WTC11 (cell line): ENCODE measurements around the gene CYBA. TPM values are rescaled to one million over a fixed set of nuclear protein-coding genes. Genes with fewer than 3 reads are reported as not detected.

ENCODE experiments used
- ATAC-seq: fragments of 200-7000 bp; cut with Tn5 transposase; 2 replicates; pipeline ENCODE4 v1.10.0; 2021; ENCODE audit warnings: mild to moderate bottlenecking, moderate library complexity
- CTCF ChIA-PET: fragments of 300-600 bp; sonication (Branson Sonifier 250); formaldehyde crosslinking; loops from one replicate; lab custom pipeline; 2021; ENCODE audit warnings: antibody characterized with exemption; lab: Charles Lee
- POLR2A ChIA-PET: fragments of 350-600 bp; sonication (Branson Sonifier 250); formaldehyde crosslinking; loops from one replicate; lab custom pipeline; 2021; ENCODE audit warnings: antibody characterized with exemption; lab: Charles Lee
- DNase-seq: peaks from one replicate; pipeline ENCODE4 v3.0.0; 2021; ENCODE audit warnings: low spot score
- H3K27ac Mint-ChIP-seq: 2 replicates; pipeline ENCODE4 v1.8.0; 2021; ENCODE audit warnings: mixed read lengths
- H3K27me3 Mint-ChIP-seq: 2 replicates; pipeline ENCODE4 v1.8.0; 2021; ENCODE audit warnings: low read depth, mild to moderate bottlenecking, moderate library complexity, mixed read lengths
- H3K36me3 Mint-ChIP-seq: 2 replicates; pipeline ENCODE4 v1.8.0; 2021; ENCODE audit warnings: mixed read lengths
- H3K4me1 Mint-ChIP-seq: 2 replicates; pipeline ENCODE4 v1.8.0; 2022; ENCODE audit warnings: mixed read lengths
- H3K4me3 Mint-ChIP-seq: 2 replicates; pipeline ENCODE4 v1.8.0; 2021; ENCODE audit warnings: mild to moderate bottlenecking, moderate library complexity, mixed read lengths
- H3K9me3 Mint-ChIP-seq: 2 replicates; pipeline ENCODE4 v1.8.0; 2021; ENCODE audit warnings: mixed read lengths
- CREM ChIP-seq: sonication (generic); formaldehyde crosslinking; IDR thresholded peaks from 2 replicates; pipeline ENCODE4 v1.8.1; 2022; ENCODE audit warnings: mild to moderate bottlenecking, missing genetic modification reagents, moderate library complexity
- GRHL2 ChIP-seq: fragments of 250-450 bp; sonication (Bioruptor Pico); IDR thresholded peaks from 2 replicates; pipeline ENCODE4 v1.8.0; 2022; ENCODE audit warnings: mild to moderate bottlenecking, moderate library complexity; ENCODE audit not compliant: insufficient replicate concordance, severe bottlenecking
- HMGA2 ChIP-seq: fragments of 250-450 bp; sonication (Bioruptor Pico); IDR thresholded peaks from 2 replicates; pipeline ENCODE4 v1.4.0; 2021; ENCODE audit warnings: mild to moderate bottlenecking, moderate library complexity
- IRF2 ChIP-seq: sonication (generic); formaldehyde crosslinking; IDR thresholded peaks from 2 replicates; pipeline ENCODE4 v1.8.0; 2022; ENCODE audit warnings: low read depth, missing genetic modification reagents, borderline replicate concordance
- OVOL2 ChIP-seq: fragments of 250-450 bp; sonication (Bioruptor Pico); IDR thresholded peaks from 2 replicates; pipeline ENCODE4 v1.9.0; 2021; ENCODE audit warnings: mild to moderate bottlenecking, borderline replicate concordance
- SP1 ChIP-seq: sonication (generic); formaldehyde crosslinking; conservative IDR thresholded peaks from 2 replicates; pipeline ENCODE4 v1.8.1; 2022; ENCODE audit warnings: missing genetic modification reagents
- TEAD1 ChIP-seq: sonication (generic); formaldehyde crosslinking; IDR thresholded peaks from 2 replicates; pipeline ENCODE4 v1.8.0; 2022; ENCODE audit warnings: mild to moderate bottlenecking, missing genetic modification reagents
- TP53 ChIP-seq: sonication (generic); formaldehyde crosslinking; IDR thresholded peaks from 2 replicates; pipeline ENCODE4 v1.8.1; 2023; ENCODE audit warnings: mild to moderate bottlenecking, missing genetic modification reagents
- ZBTB21 ChIP-seq: sonication (generic); formaldehyde crosslinking; IDR thresholded peaks from 2 replicates; pipeline ENCODE4 v1.8.1; 2023; ENCODE audit warnings: mild to moderate bottlenecking, missing genetic modification reagents, borderline replicate concordance
- ZNF396 ChIP-seq: fragments of 250-450 bp; sonication (Bioruptor Pico); IDR thresholded peaks from 2 replicates; pipeline ENCODE4 v1.8.0; 2021; ENCODE audit warnings: mild to moderate bottlenecking, moderate library complexity, borderline replicate concordance
- ZNF423 ChIP-seq: fragments of 250-450 bp; sonication (Bioruptor Pico); IDR thresholded peaks from 2 replicates; pipeline ENCODE4 v2.1.2; 2022; ENCODE audit warnings: mild to moderate bottlenecking, moderate library complexity
- total RNA-seq: library from RNA; stranded (reverse); gene quantifications from 3 replicates; pipeline ENCODE4 v1.2.3, GENCODE V29; 2021
- TF ChIP-seq, protein P1 (sequence below): sonication (generic); formaldehyde crosslinking; IDR thresholded peaks from 2 replicates; pipeline ENCODE4 v1.8.1; 2023; ENCODE audit warnings: mild to moderate bottlenecking, missing genetic modification reagents
- TF ChIP-seq, protein P2 (sequence below): sonication (generic); formaldehyde crosslinking; IDR thresholded peaks from 2 replicates; pipeline ENCODE4 v1.8.1; 2023; ENCODE audit warnings: mild to moderate bottlenecking, missing genetic modification reagents, moderate library complexity
- TF ChIP-seq, protein P3 (sequence below): sonication (generic); formaldehyde crosslinking; IDR thresholded peaks from 2 replicates; pipeline ENCODE4 v1.8.1; 2023; ENCODE audit warnings: mild to moderate bottlenecking, missing genetic modification reagents, moderate library complexity
- TF ChIP-seq, protein P4 (sequence below): sonication (generic); formaldehyde crosslinking; IDR thresholded peaks from 2 replicates; pipeline ENCODE4 v1.8.1; 2022; ENCODE audit warnings: low read depth, missing genetic modification reagents, borderline replicate concordance
- TF ChIP-seq, protein P5 (sequence below): sonication (generic); formaldehyde crosslinking; IDR thresholded peaks from 2 replicates; pipeline ENCODE4 v1.8.1; 2022; ENCODE audit warnings: mild to moderate bottlenecking, missing genetic modification reagents, moderate library complexity, borderline replicate concordance
- TF ChIP-seq, protein P6 (sequence below): sonication (generic); formaldehyde crosslinking; IDR thresholded peaks from 2 replicates; pipeline ENCODE4 v1.8.1; 2023; ENCODE audit warnings: mild to moderate bottlenecking, moderate library complexity, missing genetic modification reagents
- TF ChIP-seq, protein P7 (sequence below): fragments of 250-450 bp; sonication (Bioruptor Pico); IDR thresholded peaks from 2 replicates; pipeline ENCODE4 v1.8.0; 2021; ENCODE audit warnings: mild to moderate bottlenecking

Gene CYBA
- total RNA-seq, 1 experiment from 2014 or later: 169 TPM

DNA sequence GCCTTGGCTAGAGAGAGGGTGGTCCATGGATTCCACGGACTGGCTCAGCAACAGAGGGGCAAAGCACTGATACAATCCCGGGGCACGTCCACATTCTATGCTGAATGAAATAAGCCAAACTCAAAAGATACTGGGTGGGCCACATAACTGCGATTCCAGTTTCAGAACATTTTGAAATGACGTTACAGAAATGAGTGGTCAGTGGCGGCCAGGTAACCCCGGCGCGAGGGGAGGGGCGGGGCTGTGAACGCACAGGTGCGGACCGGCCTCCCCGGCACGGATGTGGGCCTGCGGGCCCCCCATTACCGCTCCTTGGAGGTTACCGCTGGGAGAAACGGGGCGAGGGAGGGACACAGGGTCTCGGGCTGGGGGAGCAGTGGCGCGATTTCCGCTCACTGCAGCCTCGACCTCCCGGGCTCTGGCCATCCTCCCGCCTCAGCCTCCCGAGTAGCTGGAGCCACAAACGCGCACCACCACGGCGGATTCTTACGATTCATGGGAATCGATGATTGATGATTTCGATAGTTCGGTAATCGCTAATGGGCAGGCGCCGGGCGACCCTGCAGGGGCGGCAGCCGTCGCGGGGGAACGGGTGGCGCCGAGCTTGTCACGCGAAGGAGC, 11.5 kb upstream of the CYBA start (continued):
- TF ChIP-seq TEAD1 (CRISPR knock-in tag) (peak; percentile 40; the same call in 1 of the 2 replicates), TP53 (CRISPR knock-in tag) (no peak)
- TF ChIP-seq, protein P1, sequence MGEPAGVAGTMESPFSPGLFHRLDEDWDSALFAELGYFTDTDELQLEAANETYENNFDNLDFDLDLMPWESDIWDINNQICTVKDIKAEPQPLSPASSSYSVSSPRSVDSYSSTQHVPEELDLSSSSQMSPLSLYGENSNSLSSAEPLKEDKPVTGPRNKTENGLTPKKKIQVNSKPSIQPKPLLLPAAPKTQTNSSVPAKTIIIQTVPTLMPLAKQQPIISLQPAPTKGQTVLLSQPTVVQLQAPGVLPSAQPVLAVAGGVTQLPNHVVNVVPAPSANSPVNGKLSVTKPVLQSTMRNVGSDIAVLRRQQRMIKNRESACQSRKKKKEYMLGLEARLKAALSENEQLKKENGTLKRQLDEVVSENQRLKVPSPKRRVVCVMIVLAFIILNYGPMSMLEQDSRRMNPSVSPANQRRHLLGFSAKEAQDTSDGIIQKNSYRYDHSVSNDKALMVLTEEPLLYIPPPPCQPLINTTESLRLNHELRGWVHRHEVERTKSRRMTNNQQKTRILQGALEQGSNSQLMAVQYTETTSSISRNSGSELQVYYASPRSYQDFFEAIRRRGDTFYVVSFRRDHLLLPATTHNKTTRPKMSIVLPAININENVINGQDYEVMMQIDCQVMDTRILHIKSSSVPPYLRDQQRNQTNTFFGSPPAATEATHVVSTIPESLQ (CRISPR knock-in tag): no peak
- TF ChIP-seq, all 79 proteins: peak for 4

DNA sequence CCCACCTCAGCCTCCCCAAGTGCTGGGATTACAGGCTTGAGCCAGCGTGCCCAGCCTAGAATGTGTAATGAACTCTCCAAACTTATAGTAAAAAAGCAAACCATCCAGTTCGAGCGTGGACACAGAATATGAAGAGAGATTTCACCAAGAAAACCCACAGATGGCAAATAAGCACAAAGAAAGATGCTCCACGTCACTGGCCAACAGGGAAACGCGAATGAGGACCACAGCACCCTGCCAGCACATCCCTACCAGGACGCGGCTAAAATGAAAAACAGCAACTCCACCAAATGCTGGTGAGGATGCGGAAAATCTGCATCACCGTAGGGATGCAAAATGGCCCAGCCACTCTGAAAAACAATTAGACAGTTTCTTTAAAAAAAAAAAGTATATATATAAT, 10.6 kb upstream of the CYBA start:
- ATAC-seq (no peak), DNase-seq (no peak)
- peak overlapping the region; percentile 75 for H3K27ac Mint-ChIP-seq
- ChIA-PET POLR2A (no interaction called here), CTCF (no interaction called here)
- TF ChIP-seq, protein P2, sequence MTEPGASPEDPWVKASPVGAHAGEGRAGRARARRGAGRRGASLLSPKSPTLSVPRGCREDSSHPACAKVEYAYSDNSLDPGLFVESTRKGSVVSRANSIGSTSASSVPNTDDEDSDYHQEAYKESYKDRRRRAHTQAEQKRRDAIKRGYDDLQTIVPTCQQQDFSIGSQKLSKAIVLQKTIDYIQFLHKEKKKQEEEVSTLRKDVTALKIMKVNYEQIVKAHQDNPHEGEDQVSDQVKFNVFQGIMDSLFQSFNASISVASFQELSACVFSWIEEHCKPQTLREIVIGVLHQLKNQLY (CRISPR knock-in tag): no peak
- TF ChIP-seq IRF2 (no peak), CREM (CRISPR knock-in tag) (no peak), OVOL2 (no peak), ZNF423 (CRISPR knock-in tag) (no peak), ZNF396 (CRISPR knock-in tag) (no peak)
- TF ChIP-seq, protein P1 (CRISPR knock-in tag): no peak
- TF ChIP-seq, protein P3, sequence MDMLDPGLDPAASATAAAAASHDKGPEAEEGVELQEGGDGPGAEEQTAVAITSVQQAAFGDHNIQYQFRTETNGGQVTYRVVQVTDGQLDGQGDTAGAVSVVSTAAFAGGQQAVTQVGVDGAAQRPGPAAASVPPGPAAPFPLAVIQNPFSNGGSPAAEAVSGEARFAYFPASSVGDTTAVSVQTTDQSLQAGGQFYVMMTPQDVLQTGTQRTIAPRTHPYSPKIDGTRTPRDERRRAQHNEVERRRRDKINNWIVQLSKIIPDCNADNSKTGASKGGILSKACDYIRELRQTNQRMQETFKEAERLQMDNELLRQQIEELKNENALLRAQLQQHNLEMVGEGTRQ (CRISPR knock-in tag): no peak
- TF ChIP-seq, protein P4, sequence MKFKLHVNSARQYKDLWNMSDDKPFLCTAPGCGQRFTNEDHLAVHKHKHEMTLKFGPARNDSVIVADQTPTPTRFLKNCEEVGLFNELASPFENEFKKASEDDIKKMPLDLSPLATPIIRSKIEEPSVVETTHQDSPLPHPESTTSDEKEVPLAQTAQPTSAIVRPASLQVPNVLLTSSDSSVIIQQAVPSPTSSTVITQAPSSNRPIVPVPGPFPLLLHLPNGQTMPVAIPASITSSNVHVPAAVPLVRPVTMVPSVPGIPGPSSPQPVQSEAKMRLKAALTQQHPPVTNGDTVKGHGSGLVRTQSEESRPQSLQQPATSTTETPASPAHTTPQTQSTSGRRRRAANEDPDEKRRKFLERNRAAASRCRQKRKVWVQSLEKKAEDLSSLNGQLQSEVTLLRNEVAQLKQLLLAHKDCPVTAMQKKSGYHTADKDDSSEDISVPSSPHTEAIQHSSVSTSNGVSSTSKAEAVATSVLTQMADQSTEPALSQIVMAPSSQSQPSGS (CRISPR knock-in tag): no peak
- peak overlapping the region; percentile 44 for H3K4me3 Mint-ChIP-seq
- no peaks in the 10 kb centered on the region; the same call in 1 of the 2 replicates for H3K27me3 Mint-ChIP-seq
- no peaks in the 10 kb centered on the region for H3K9me3 Mint-ChIP-seq
- H3K4me1 Mint-ChIP-seq: peaks cover 17% of the 10 kb centered on the region
- H3K36me3 Mint-ChIP-seq: peaks cover 5% of the 10 kb centered on the region; the same call in 1 of the 2 replicates

DNA sequence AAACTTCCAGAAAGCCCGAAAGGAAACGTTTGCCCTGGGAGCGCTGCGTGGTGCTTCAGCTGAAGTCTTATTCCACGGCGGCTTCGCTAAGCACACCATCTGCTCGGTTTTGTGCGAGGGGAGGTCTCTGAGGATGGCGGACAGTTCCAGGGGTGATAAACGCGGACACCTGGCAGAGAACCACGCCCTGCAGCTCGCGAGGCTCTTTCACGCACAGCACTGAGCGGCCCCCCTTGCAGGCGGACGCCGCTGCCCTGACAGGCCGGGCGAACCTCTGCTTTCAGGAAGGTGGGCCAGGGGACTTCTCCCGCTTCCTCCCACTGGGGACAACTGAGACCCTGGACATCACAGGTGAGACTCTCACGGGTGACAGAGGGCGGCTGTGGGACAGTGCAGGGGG, 8.3 kb upstream of the CYBA start:
- Mint-ChIP-seq H3K27me3 (no peaks in the 10 kb centered on the region; the same call in 1 of the 2 replicates), H3K27ac (no peak overlapping the region), H3K4me1 (peaks cover 14% of the 10 kb centered on the region), H3K9me3 (no peaks in the 10 kb centered on the region), H3K36me3 (peaks cover 11% of the 10 kb centered on the region; the same call in 1 of the 2 replicates), H3K4me3 (no peak overlapping the region)
- CTCF ChIA-PET: interaction anchor here (1.0 to 1.7 kb wide), 2 partner anchors 49 to 78 kb away, joined by 3 to 5 read pairs; no protein-coding TSS in a partner anchor
- DNase-seq: no peak
- POLR2A ChIA-PET: no interaction called here
- no peak for ATAC-seq
- no peak for TF ChIP-seq OVOL2
- no peak for TF ChIP-seq ZBTB21 (CRISPR knock-in tag)
- no peak for TF ChIP-seq SP1 (CRISPR knock-in tag)
- TF ChIP-seq, protein P1 (CRISPR knock-in tag): no peak
- no peak for TF ChIP-seq GRHL2
- TF ChIP-seq, protein P5, sequence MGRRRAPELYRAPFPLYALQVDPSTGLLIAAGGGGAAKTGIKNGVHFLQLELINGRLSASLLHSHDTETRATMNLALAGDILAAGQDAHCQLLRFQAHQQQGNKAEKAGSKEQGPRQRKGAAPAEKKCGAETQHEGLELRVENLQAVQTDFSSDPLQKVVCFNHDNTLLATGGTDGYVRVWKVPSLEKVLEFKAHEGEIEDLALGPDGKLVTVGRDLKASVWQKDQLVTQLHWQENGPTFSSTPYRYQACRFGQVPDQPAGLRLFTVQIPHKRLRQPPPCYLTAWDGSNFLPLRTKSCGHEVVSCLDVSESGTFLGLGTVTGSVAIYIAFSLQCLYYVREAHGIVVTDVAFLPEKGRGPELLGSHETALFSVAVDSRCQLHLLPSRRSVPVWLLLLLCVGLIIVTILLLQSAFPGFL (CRISPR knock-in tag): no peak
- TF ChIP-seq, protein P6, sequence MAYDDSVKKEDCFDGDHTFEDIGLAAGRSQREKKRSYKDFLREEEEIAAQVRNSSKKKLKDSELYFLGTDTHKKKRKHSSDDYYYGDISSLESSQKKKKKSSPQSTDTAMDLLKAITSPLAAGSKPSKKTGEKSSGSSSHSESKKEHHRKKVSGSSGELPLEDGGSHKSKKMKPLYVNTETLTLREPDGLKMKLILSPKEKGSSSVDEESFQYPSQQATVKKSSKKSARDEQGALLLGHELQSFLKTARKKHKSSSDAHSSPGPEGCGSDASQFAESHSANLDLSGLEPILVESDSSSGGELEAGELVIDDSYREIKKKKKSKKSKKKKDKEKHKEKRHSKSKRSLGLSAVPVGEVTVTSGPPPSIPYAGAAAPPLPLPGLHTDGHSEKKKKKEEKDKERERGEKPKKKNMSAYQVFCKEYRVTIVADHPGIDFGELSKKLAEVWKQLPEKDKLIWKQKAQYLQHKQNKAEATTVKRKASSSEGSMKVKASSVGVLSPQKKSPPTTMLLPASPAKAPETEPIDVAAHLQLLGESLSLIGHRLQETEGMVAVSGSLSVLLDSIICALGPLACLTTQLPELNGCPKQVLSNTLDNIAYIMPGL (CRISPR knock-in tag): no peak
- TF ChIP-seq HMGA2 (CRISPR knock-in tag): no peak
- TF ChIP-seq, protein P7, sequence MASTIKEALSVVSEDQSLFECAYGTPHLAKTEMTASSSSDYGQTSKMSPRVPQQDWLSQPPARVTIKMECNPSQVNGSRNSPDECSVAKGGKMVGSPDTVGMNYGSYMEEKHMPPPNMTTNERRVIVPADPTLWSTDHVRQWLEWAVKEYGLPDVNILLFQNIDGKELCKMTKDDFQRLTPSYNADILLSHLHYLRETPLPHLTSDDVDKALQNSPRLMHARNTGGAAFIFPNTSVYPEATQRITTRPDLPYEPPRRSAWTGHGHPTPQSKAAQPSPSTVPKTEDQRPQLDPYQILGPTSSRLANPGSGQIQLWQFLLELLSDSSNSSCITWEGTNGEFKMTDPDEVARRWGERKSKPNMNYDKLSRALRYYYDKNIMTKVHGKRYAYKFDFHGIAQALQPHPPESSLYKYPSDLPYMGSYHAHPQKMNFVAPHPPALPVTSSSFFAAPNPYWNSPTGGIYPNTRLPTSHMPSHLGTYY (CRISPR knock-in tag): no peak
